GM12878 (cell line): ENCODE data around the gene NHERF1.

Source experiments
- CEBPB ChIP-seq, 2 experiments: fragments of 150-350 bp in 1 of 2; IDR thresholded peaks; 2 replicates each; pipeline ENCODE4 v1.6.1; 2012 to 2014; ENCODE audit warnings: low read depth in 2 of 2, low read length in 2 of 2, borderline replicate concordance in 1 of 2, inconsistent platforms in 1 of 2
- CHD2 ChIP-seq: IDR thresholded peaks from 2 replicates; pipeline ENCODE4 v1.6.1; 2011; ENCODE audit warnings: low read depth, low read length, improper control_type of control experiment, borderline replicate concordance
- EZH2 ChIP-seq: IDR thresholded peaks from 2 replicates; pipeline ENCODE4 v1.6.1; 2012; ENCODE audit warnings: low read depth, mild to moderate bottlenecking, control low read depth, inconsistent platforms, low read length, borderline replicate concordance; ENCODE audit not compliant: control insufficient read depth
- KDM1A ChIP-seq: fragments of 200-600 bp; sonication (generic); IDR thresholded peaks from 2 replicates; pipeline ENCODE4 v1.6.1; 2016; ENCODE audit warnings: borderline replicate concordance
- MYC ChIP-seq: IDR thresholded peaks from 2 replicates; pipeline ENCODE4 v1.6.1; 2011; ENCODE audit warnings: mild to moderate bottlenecking, low read length, moderate library complexity, inconsistent platforms; ENCODE audit not compliant: insufficient read depth, insufficient replicate concordance, insufficient read length, severe bottlenecking
- POLR2A ChIP-seq: IDR thresholded peaks from 2 replicates; pipeline ENCODE4 v1.6.1; 2011; ENCODE audit warnings: low read depth, mild to moderate bottlenecking, low read length
- SP1 ChIP-seq: IDR thresholded peaks from one replicate; pipeline ENCODE4 v1.6.1; 2011; ENCODE audit warnings: low read depth, low read length
- TF ChIP-seq, protein P1 (sequence below): IDR thresholded peaks from 2 replicates; pipeline ENCODE4 v1.6.1; 2011; ENCODE audit warnings: borderline replicate concordance, low read depth, mild to moderate bottlenecking, moderate library complexity, mixed read lengths, low read length; ENCODE audit not compliant: insufficient read depth; ENCODE audit errors: extremely low read length
- TF ChIP-seq, protein P2 (sequence below): IDR thresholded peaks from 2 replicates; pipeline ENCODE4 v1.6.1; 2012; ENCODE audit warnings: low read depth, low read length, improper control_type of control experiment
- TF ChIP-seq, protein P3 (sequence below), 3 experiments: IDR thresholded peaks in 2 of 3; conservative IDR thresholded peaks in 1 of 3; 2 replicates each; pipeline ENCODE4 v1.5.1; 2011; ENCODE audit warnings: low read depth in 3 of 3, low read length in 3 of 3, mild to moderate bottlenecking in 3 of 3, control low read depth in 2 of 3, moderate library complexity in 2 of 3, inconsistent platforms in 1 of 3, mixed read lengths in 1 of 3; ENCODE audit not compliant: control insufficient read depth in 2 of 3, insufficient read depth in 1 of 3; ENCODE audit errors: extremely low read depth in 1 of 3

DNA sequence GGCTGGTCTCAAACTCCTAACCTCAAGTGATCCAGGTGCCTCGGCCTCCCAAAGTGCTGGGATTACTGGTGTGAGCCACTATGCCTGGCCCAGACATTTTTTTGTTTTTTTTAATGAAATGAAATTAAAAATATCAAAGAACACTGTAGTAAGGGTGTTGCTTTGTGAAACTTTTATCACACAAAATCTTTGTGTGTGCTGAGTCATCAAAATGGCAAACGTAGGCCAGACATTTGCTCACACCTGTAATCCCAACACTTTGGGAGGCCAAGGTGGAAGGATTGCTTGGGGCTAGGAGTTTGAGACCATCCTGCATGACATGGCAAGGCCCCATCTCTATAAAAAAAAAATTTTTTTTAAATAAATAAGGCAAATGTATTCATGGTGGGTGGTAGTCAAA lies 18.0 kb downstream of the NHERF1 start:
- TF ChIP-seq MYC = no peak
- no peak for TF ChIP-seq POLR2A
- TF ChIP-seq, protein P1, sequence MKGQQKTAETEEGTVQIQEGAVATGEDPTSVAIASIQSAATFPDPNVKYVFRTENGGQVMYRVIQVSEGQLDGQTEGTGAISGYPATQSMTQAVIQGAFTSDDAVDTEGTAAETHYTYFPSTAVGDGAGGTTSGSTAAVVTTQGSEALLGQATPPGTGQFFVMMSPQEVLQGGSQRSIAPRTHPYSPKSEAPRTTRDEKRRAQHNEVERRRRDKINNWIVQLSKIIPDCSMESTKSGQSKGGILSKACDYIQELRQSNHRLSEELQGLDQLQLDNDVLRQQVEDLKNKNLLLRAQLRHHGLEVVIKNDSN = no peak
- no peak for TF ChIP-seq CHD2
- TF ChIP-seq, protein P2, sequence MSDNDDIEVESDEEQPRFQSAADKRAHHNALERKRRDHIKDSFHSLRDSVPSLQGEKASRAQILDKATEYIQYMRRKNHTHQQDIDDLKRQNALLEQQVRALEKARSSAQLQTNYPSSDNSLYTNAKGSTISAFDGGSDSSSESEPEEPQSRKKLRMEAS = no peak
- TF ChIP-seq CEBPB (IDR thresholded peaks at IDR 0.05; ENCODE audit: borderline replicate concordance in 1 of 2, low read depth in 2 of 2, low read length in 2 of 2) = no peak
- TF ChIP-seq EZH2 = no peak
- TF ChIP-seq SP1 = no peak
- TF ChIP-seq, protein P3, sequence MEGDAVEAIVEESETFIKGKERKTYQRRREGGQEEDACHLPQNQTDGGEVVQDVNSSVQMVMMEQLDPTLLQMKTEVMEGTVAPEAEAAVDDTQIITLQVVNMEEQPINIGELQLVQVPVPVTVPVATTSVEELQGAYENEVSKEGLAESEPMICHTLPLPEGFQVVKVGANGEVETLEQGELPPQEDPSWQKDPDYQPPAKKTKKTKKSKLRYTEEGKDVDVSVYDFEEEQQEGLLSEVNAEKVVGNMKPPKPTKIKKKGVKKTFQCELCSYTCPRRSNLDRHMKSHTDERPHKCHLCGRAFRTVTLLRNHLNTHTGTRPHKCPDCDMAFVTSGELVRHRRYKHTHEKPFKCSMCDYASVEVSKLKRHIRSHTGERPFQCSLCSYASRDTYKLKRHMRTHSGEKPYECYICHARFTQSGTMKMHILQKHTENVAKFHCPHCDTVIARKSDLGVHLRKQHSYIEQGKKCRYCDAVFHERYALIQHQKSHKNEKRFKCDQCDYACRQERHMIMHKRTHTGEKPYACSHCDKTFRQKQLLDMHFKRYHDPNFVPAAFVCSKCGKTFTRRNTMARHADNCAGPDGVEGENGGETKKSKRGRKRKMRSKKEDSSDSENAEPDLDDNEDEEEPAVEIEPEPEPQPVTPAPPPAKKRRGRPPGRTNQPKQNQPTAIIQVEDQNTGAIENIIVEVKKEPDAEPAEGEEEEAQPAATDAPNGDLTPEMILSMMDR (IDR thresholded peaks at IDR 0.05 in 2 of 3, conservative IDR thresholded peaks at IDR 0.05 in 1 of 3; ENCODE audit: control insufficient read depth in 2 of 3, extremely low read depth in 1 of 3, insufficient read depth in 1 of 3, low read depth in 3 of 3, low read length in 3 of 3) = no peak
- TF ChIP-seq KDM1A = no peak
